NB4 (cell line): ENCODE results near the gene HOXB13.

ENCODE experiments used
- MAX ChIP-seq: IDR thresholded peaks from 2 replicates; pipeline ENCODE4 v1.6.1; 2011; ENCODE audit warnings: low read depth, low read length
- POLR2A ChIP-seq: IDR thresholded peaks from 2 replicates; pipeline ENCODE4 v1.6.1; 2011; ENCODE audit warnings: mild to moderate bottlenecking; ENCODE audit not compliant: insufficient read length; ENCODE audit errors: extremely low read depth
- TF ChIP-seq, protein P1 (sequence below): IDR thresholded peaks from one replicate; pipeline ENCODE4 v1.5.1; 2012; ENCODE audit warnings: low read depth, low read length

DNA sequence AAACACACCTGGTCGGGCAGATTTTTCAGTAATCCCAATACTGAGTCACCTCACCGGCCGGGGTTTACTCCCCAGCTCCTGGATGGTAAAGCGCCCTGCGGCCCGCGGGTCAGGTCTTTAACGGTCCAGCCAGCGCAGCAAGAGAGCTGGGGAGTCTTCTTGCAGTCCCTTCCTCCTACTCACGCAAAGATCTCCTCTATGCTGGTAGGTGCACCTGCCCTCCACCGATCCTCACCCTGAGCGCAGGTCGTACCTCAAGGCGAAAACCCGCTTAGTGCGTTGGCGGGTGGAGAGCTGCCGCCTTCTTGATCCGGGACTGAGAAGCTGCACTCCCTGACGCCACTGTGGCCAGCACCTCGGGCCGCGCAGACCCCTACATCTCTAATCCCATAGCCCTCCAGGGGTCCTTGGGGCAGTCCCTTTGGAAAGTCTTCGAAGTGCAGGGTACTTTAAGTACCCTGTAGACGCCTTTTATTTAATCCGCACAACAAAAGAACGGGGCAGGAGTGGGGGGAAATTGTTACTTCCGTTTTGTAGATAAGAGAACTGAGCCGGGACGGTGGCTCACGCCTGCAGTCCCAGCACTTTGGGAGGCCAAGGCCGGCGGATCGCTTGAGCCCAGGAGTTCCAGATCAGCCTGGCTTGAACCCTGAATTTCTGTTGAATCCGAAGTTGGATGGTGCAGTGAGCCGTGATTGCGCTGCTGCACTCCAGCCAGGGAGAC, 10.4 kb upstream of the HOXB13 start:
- TF ChIP-seq, protein P1, sequence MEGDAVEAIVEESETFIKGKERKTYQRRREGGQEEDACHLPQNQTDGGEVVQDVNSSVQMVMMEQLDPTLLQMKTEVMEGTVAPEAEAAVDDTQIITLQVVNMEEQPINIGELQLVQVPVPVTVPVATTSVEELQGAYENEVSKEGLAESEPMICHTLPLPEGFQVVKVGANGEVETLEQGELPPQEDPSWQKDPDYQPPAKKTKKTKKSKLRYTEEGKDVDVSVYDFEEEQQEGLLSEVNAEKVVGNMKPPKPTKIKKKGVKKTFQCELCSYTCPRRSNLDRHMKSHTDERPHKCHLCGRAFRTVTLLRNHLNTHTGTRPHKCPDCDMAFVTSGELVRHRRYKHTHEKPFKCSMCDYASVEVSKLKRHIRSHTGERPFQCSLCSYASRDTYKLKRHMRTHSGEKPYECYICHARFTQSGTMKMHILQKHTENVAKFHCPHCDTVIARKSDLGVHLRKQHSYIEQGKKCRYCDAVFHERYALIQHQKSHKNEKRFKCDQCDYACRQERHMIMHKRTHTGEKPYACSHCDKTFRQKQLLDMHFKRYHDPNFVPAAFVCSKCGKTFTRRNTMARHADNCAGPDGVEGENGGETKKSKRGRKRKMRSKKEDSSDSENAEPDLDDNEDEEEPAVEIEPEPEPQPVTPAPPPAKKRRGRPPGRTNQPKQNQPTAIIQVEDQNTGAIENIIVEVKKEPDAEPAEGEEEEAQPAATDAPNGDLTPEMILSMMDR, result no peak
- TF ChIP-seq MAX (no peak), POLR2A (no peak)
